Loucy (cell line): ENCODE results near the gene WTIP.

ENCODE experiments used
- CTCF ChIP-seq: fragments of 200-600 bp; sonication (generic); conservative IDR thresholded peaks from 2 replicates; pipeline ENCODE4 v1.5.1; 2014; ENCODE audit warnings: mild to moderate bottlenecking, antibody characterized with exemption, low read length
- EZH2phosphoT487 ChIP-seq: fragments of 200-600 bp; IDR thresholded peaks from 2 replicates; pipeline ENCODE4 v1.6.1; 2018; ENCODE audit warnings: antibody characterized with exemption, mild to moderate bottlenecking, moderate library complexity, borderline replicate concordance

DNA sequence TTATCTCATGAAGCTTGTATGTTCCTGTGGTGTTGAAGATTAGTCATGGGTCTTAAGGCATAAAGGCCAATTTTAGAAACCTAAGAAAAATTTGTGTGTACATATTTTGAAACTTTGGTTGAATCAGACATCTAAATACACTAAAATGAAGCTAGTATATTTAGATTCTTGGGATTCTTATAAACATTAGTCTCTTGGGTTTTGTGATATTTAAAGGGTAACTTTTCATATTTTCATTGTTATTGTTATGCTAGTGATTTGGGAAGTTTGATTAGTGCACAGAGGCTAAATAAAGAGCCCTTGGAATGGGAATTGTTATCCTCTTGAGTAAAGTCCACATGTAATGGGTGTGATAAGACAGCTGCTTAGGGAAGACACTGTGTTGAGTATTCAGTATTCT lies 28.8 kb upstream of the WTIP start:
- TF ChIP-seq CTCF (no peak), EZH2phosphoT487 (no peak)
